ENCODE results near the gene HNF1B. TPM values are rescaled to one million over a fixed set of nuclear protein-coding genes. Genes with fewer than 3 reads are reported as not detected.

The HNF1B gene
- total and polyA plus RNA-seq, 10 of the 15 experiments (the other 5 are each of a cell fraction or from before 2014, with no cell fraction given) = 0.51 to 12.7 (median 1.9) TPM

DNA sequence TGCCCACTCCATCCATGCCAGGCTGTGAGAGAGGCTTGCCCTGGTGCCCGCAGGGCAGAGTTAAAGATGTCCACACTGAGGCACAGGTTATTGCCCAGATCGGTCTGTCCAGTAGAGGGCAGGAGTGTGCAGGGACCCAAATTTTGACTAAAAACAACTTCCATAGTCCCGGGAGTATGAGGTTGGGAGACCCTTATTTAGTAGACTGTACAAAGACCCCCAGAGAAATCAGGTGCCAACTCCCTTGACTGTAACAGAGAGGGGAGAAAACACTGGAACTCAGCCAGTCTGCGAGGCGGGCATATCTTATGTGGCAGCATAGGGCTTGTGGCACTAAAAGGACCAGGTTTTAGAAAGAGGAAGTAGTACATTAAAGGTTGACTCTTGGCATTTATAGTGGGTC, 43.4 kb downstream of the HNF1B start:
- WGBS (ENCODE audit: insufficient coverage, insufficient replicate concordance, low lambda C conversion rate, missing lambda C conversion rate) = 18% methylated on average over 5 of the region's 5 CpGs
- CTCF ChIA-PET = interaction anchor here (0.8 to 6.0 kb wide), 13 partner anchors 10 to 140 kb away, joined by 3 to 79 read pairs (median 4); no protein-coding TSS in a partner anchor
- no peak overlapping the region for H3K4me3 ChIP-seq
- intact Hi-C loops (cut with micrococcal nuclease; ENCODE audit: unreplicated experiment) (loop anchor here (1.0 to 10.0 kb wide), 5 partner anchors 36 to 177 kb away; no protein-coding TSS in a partner anchor), in situ Hi-C loops (cut with MboI) (loop anchor here (5.0 kb wide), 1 partner anchor 91 kb away; no protein-coding TSS in a partner anchor)
- no peaks in the 10 kb centered on the region for H3K79me2 ChIP-seq (ENCODE audit: control insufficient read depth, insufficient read depth, low read length)
- H3K27me3 ChIP-seq (replicated peaks in 1 of 2; ENCODE audit: control insufficient read depth in 2 of 2, insufficient read depth in 2 of 2, low read length in 1 of 2) = no peaks in the 10 kb centered on the region
- H2AFZ ChIP-seq (ENCODE audit: control insufficient read depth, low read depth, low read length) = no peak overlapping the region; the same call in 1 of the 2 replicates
- DNase-seq (ENCODE audit: low read depth, low spot score) = peak; percentile 16
- H3K4me1 ChIP-seq (ENCODE audit: control insufficient read depth, insufficient read depth, low read length) = no peaks in the 10 kb centered on the region
- SMC1A ChIA-PET (ENCODE audit: uncharacterized antibody, unreplicated experiment) = interaction anchor here (1.2 to 4.5 kb wide), 5 partner anchors 10 to 115 kb away, joined by 5 to 41 read pairs (median 8); no protein-coding TSS in a partner anchor
- no TSS peak for BruUV-seq (replicated peaks)
- TF ChIP-seq JUND (IDR thresholded peaks at IDR 0.05; ENCODE audit: low read depth, low read length) = no peak
- peak; percentile 75 for TF ChIP-seq RAD21 (IDR thresholded peaks at IDR 0.05; ENCODE audit: insufficient read depth, low read depth, low read length)
- TF ChIP-seq SMARCA5 (IDR thresholded peaks at IDR 0.05) = 0 out of 2 replicates have a peak, but pooled peaks have one; percentile 19
- TF ChIP-seq, protein P1, sequence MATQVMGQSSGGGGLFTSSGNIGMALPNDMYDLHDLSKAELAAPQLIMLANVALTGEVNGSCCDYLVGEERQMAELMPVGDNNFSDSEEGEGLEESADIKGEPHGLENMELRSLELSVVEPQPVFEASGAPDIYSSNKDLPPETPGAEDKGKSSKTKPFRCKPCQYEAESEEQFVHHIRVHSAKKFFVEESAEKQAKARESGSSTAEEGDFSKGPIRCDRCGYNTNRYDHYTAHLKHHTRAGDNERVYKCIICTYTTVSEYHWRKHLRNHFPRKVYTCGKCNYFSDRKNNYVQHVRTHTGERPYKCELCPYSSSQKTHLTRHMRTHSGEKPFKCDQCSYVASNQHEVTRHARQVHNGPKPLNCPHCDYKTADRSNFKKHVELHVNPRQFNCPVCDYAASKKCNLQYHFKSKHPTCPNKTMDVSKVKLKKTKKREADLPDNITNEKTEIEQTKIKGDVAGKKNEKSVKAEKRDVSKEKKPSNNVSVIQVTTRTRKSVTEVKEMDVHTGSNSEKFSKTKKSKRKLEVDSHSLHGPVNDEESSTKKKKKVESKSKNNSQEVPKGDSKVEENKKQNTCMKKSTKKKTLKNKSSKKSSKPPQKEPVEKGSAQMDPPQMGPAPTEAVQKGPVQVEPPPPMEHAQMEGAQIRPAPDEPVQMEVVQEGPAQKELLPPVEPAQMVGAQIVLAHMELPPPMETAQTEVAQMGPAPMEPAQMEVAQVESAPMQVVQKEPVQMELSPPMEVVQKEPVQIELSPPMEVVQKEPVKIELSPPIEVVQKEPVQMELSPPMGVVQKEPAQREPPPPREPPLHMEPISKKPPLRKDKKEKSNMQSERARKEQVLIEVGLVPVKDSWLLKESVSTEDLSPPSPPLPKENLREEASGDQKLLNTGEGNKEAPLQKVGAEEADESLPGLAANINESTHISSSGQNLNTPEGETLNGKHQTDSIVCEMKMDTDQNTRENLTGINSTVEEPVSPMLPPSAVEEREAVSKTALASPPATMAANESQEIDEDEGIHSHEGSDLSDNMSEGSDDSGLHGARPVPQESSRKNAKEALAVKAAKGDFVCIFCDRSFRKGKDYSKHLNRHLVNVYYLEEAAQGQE (IDR thresholded peaks at IDR 0.05; ENCODE audit: low read depth, low read length) = no peak
- TF ChIP-seq, protein P2, sequence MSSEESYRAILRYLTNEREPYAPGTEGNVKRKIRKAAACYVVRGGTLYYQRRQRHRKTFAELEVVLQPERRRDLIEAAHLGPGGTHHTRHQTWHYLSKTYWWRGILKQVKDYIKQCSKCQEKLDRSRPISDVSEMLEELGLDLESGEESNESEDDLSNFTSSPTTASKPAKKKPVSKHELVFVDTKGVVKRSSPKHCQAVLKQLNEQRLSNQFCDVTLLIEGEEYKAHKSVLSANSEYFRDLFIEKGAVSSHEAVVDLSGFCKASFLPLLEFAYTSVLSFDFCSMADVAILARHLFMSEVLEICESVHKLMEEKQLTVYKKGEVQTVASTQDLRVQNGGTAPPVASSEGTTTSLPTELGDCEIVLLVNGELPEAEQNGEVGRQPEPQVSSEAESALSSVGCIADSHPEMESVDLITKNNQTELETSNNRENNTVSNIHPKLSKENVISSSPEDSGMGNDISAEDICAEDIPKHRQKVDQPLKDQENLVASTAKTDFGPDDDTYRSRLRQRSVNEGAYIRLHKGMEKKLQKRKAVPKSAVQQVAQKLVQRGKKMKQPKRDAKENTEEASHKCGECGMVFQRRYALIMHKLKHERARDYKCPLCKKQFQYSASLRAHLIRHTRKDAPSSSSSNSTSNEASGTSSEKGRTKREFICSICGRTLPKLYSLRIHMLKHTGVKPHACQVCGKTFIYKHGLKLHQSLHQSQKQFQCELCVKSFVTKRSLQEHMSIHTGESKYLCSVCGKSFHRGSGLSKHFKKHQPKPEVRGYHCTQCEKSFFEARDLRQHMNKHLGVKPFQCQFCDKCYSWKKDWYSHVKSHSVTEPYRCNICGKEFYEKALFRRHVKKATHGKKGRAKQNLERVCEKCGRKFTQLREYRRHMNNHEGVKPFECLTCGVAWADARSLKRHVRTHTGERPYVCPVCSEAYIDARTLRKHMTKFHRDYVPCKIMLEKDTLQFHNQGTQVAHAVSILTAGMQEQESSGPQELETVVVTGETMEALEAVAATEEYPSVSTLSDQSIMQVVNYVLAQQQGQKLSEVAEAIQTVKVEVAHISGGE (CRISPR knock-in tag; IDR thresholded peaks at IDR 0.05) = no peak
- peak; percentile 85 for TF ChIP-seq SMC3 (IDR thresholded peaks at IDR 0.05; ENCODE audit: borderline replicate concordance, low read length)
- peak; percentile 38; the same call in 1 of the 2 replicates for TF ChIP-seq SPI1 (IDR thresholded peaks at IDR 0.05; ENCODE audit: borderline replicate concordance, insufficient read depth, low read depth, low read length)
- TF ChIP-seq, protein P3, sequence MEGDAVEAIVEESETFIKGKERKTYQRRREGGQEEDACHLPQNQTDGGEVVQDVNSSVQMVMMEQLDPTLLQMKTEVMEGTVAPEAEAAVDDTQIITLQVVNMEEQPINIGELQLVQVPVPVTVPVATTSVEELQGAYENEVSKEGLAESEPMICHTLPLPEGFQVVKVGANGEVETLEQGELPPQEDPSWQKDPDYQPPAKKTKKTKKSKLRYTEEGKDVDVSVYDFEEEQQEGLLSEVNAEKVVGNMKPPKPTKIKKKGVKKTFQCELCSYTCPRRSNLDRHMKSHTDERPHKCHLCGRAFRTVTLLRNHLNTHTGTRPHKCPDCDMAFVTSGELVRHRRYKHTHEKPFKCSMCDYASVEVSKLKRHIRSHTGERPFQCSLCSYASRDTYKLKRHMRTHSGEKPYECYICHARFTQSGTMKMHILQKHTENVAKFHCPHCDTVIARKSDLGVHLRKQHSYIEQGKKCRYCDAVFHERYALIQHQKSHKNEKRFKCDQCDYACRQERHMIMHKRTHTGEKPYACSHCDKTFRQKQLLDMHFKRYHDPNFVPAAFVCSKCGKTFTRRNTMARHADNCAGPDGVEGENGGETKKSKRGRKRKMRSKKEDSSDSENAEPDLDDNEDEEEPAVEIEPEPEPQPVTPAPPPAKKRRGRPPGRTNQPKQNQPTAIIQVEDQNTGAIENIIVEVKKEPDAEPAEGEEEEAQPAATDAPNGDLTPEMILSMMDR (IDR thresholded peaks at IDR 0.05 in 2 of 3, conservative IDR thresholded peaks at IDR 0.05 in 1 of 3; ENCODE audit: control insufficient read depth in 2 of 3, extremely low read depth in 1 of 3, insufficient read depth in 1 of 3, low read depth in 3 of 3, low read length in 3 of 3) = peak; percentile 78 to 81 (median 80)
- TF ChIP-seq EZH2 (IDR thresholded peaks at IDR 0.05; ENCODE audit: borderline replicate concordance, control insufficient read depth, low read depth, low read length) = no peak
- TF ChIP-seq RAD51 (IDR thresholded peaks at IDR 0.05) = no peak
- TF ChIP-seq RCOR1 (conservative IDR thresholded peaks at IDR 0.05; ENCODE audit: low read depth, low read length) = no peak
- no peak for TF ChIP-seq GATAD2B (conservative IDR thresholded peaks at IDR 0.05; ENCODE audit: low read depth)
- TF ChIP-seq YY1 (IDR thresholded peaks at IDR 0.05; ENCODE audit: low read depth, low read length) = peak; percentile 75
- peak; percentile 93 for ATAC-seq
- FAIRE-seq = no peak
- H3K27ac ChIP-seq (ENCODE audit: control insufficient read depth, insufficient read depth) = no peak overlapping the region
- H3K9me3 ChIP-seq (replicated peaks; ENCODE audit: control insufficient read depth, insufficient read depth, low read length) = no peaks in the 10 kb centered on the region
- POLR2A ChIA-PET = no interaction called here
- H3K36me3 ChIP-seq (ENCODE audit: control insufficient read depth in 2 of 2, insufficient read depth in 2 of 2, low read length in 1 of 2) = peaks cover 0 to 12% of the 10 kb centered on the region in 2 experiments; a peak in 2 of 4 replicates
- H3K4me2 ChIP-seq (ENCODE audit: control insufficient read depth, insufficient read depth) = peak overlapping the region; percentile 51; the same call in 1 of the 2 replicates
- no peak overlapping the region for H3K9ac ChIP-seq (ENCODE audit: control insufficient read depth, insufficient read depth, low read length)
- no peaks in the 10 kb centered on the region for H4K20me1 ChIP-seq (ENCODE audit: control insufficient read depth, insufficient read depth)
- RAD21 ChIA-PET (ENCODE audit: unreplicated experiment) = interaction anchor here (5.4 to 6.0 kb wide), 2 partner anchors 69 to 89 kb away, joined by 29 to 30 read pairs; no protein-coding TSS in a partner anchor
